MM.1S (cell line): ENCODE data around the gene GNAS.

Source experiments
- CTCF ChIP-seq: fragments of 300-600 bp; sonication (generic); IDR thresholded peaks from 2 replicates; pipeline ENCODE4 v1.5.1; 2016; ENCODE audit warnings: antibody characterized with exemption, low read length, mixed read lengths
- EZH2phosphoT487 ChIP-seq: fragments of 300-600 bp; sonication (generic); IDR thresholded peaks from 2 replicates; pipeline ENCODE4 v1.6.1; 2018; ENCODE audit warnings: antibody characterized with exemption, low read length

- TF ChIP-seq CTCF = no peak
- TF ChIP-seq EZH2phosphoT487 = no peak
These were observed 55.7 kb downstream of the GNAS start for GRCh38 chr20:58908221-58908620.
